ENCODE measurements around the gene SELENOP. TPM values are rescaled to one million over a fixed set of nuclear protein-coding genes. Genes with fewer than 3 reads are reported as not detected.
A peak's percentile ranks its signal among the peaks of the same experiment; 100 is the strongest.

SELENOP gene
- polyA plus RNA-seq, 1 donor: 433 TPM

GRCh38 chr5:42799668-42800114 is 12.0 kb downstream of the SELENOP start:
- DNase-seq: no peak

GRCh38 chr5:42799241-42799608 is 12.5 kb downstream of the SELENOP start:
- DNase-seq: no peak

GRCh38 chr5:42798284-42799240 is 13.1 kb downstream of the SELENOP start:
- DNase-seq: no peak

DNA sequence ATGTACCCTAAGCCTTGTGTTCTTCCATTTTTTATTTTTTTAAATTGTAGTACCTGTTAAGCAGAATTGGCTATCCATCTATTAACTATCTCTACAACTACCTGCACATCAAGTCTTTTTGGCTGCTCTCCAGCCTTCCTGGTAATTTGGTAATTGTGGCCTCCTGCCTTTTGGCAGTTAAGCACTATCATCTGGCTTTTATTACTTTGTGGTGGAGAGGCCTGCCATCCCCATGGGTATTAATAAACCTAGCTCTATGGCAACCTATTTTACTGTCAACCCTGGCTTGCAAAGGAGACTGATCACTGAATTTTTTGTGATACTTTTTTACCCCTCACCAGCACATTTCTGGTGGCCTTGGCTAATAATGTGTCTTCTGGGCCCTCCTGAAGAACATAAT is 20.5 kb downstream of the SELENOP start:
- no peak for DNase-seq

- no peak for DNase-seq
Observed at GRCh38 chr5:42787845-42788244, 23.8 kb downstream of the SELENOP start.

- no peak for DNase-seq
Observed at GRCh38 chr5:42787073-42787472, 24.6 kb downstream of the SELENOP start.

- DNase-seq: no peak
Observed at GRCh38 chr5:42785756-42786155, 25.9 kb downstream of the SELENOP start.

GRCh38 chr5:42784132-42784531 is 27.6 kb downstream of the SELENOP start:
- DNase-seq: no peak

DNA sequence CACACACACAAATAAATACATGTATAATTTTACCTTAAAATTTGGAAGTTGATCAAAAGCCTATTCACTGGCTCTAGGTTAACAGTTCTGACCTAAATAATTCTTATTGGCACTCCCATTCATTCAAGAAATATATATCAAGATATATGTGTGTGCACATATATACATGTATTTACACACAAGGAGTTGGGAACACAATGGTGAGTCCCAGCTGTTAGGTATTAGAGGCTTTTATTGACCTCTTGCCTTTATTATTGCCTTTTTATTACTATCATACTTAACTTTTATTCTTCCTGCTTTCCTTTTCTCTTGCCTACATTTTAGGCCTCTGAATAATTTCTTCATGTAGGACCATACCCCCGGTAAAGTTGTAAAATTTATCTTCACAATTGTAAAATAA is 30.1 kb downstream of the SELENOP start:
- no peak for DNase-seq

GRCh38 chr5:42779083-42779482 is 32.6 kb downstream of the SELENOP start:
- no peak for DNase-seq

- no peak for DNase-seq
Observed at GRCh38 chr5:42772265-42772993, 39.3 kb downstream of the SELENOP start.

DNA sequence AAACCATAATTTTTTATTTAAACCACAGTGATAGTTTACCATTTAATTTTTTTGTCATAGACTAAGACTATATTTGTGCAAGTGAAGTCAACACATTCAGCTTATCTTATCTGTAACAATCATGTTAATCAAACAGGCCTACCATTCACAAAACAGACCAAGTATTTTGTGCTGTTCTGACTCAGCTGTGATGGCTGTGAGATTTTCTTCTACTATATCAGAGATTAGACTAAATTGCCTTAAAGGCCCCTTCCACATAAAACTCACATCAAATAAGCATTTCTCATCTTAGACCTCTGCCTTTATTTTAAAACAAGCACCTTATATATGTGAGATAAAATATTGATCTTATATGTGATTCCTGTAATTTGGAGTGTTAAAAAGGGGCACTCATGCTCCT is 41.7 kb downstream of the SELENOP start:
- DNase-seq: no peak

DNA sequence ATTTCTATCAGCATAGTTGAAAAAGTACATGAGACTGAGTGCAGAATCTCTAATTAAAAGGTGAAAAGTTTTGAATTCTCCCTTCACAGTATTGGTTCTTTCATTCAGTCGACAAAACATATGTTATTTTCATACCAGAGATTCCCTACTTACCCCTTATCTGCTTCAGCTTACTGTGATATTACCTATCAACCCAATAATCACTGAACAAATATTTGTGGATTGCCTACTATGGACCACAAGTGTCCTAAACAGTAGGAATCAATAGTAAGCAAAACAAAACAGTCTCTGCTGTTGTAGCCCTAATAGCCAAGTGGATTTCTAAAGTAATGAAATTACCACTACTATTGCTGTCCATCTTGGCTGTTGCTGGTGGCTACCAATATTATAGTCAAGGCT is 43.6 kb downstream of the SELENOP start:
- DNase-seq: no peak

- DNase-seq: peak; percentile 31
Observed at GRCh38 chr5:42767491-42768105, 44.1 kb downstream of the SELENOP start.

- DNase-seq: no peak
Observed at GRCh38 chr5:42761791-42762190, 49.9 kb downstream of the SELENOP start.

DNA sequence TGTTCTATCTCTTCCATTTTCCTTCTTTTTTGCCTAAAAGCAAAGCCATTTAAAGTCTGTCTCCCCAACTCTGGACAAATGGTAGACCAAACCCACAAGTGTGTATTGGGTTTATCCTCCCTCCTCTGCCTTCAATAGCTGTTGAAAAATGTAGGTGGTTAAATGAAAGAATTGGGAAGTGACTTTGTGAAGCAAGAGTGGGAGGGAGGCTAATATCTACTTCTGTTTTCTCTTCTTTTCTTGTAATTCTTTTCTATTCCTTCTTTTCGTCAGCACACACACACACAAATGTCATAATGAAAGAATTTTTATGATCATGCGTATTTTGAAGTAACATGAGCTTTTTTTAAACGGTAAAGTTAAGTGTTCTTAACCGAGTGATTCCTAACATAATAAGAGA is 51.3 kb downstream of the SELENOP start:
- no peak for DNase-seq

- DNase-seq: no peak
Observed at GRCh38 chr5:42759456-42759855, 52.2 kb downstream of the SELENOP start.

GRCh38 chr5:42756606-42757601 is 54.8 kb downstream of the SELENOP start, which contains the start of gene CCDC152:
TSS of gene CCDC152 (plus strand) at chr5:42756818. CDS start at chr5:42759122, 2,304 bp downstream.
- peak; percentile 21 for DNase-seq

DNA sequence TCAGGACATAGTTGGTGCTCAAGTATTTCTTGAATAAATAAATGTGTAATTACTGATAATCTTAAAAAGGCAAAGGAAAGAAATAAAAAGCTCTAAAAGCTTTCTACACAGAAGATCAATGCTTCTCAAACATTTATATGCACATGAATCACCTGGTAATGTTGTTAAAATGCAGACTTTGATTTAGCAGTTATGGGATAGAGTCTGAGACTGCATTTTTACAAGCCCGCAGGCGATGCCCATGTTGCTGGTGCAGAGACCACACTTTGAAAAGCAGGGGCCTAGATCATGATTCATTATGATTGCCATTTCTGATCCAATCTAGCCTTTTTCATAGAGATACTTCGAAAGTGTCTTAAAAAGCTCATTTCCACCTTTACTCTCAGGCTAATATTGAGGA is 58.6 kb downstream of the SELENOP start:
- DNase-seq: no peak

DNA sequence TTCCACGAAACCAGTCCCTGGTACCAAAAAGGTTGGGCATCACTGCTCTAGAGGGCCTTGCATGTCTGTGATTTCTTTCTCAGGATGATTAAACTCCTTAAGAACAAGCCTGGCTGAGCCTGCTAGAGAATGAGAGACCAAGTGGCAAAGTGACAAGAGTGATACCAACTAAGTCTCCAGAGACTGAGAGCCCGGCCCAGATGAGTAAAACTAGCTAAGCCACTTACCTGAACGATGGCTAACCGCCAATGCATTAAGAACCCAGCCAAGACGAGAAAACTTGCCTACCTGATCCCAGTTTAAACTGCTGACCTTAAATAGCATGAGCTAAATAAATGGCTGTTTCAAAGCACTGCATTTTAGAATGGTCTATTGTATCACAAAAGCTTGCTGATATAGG is 60.6 kb downstream of the SELENOP start:
- DNase-seq: no peak

GRCh38 chr5:42750507-42750906 is 61.2 kb downstream of the SELENOP start:
- no peak for DNase-seq

Data from left kidney (tissue), 2 donors.